BE2C (cell line): ENCODE data around the gene HES5.

Source experiments
- DNase-seq: peaks from one replicate; pipeline ENCODE4 v3.0.0-alpha.2; 2020
- H3K27me3 ChIP-seq: fragments of 250-450 bp; sonication (Bioruptor Pico); 2 replicates; pipeline ENCODE4 v1.5.1; 2020; ENCODE audit warnings: mild to moderate bottlenecking
- H3K36me3 ChIP-seq: fragments of 250-450 bp; sonication (Bioruptor Pico); 2 replicates; pipeline ENCODE4 v1.5.1; 2020; ENCODE audit warnings: mild to moderate bottlenecking
- H3K4me1 ChIP-seq: fragments of 250-450 bp; sonication (Bioruptor Pico); 2 replicates; pipeline ENCODE4 v1.5.1; 2020
- H3K4me3 ChIP-seq: 2 replicates; pipeline ENCODE4 v1.5.1; 2011; ENCODE audit warnings: low read depth, low read length
- H3K9me3 ChIP-seq: fragments of 250-450 bp; sonication (Bioruptor Pico); 2 replicates; pipeline ENCODE4 v1.5.1; 2020
- CTCF ChIP-seq: IDR thresholded peaks from 2 replicates; pipeline ENCODE4 v1.5.1; 2012; ENCODE audit warnings: mild to moderate bottlenecking, low read depth, low read length

The HES5 gene

GRCh38 chr1:2541619-2542245 lies 11.7 kb upstream of the HES5 start:
- no peak for DNase-seq
- TF ChIP-seq CTCF, result no peak
- Histone ChIP-seq H3K27me3 (no peaks in the 10 kb centered on the region), H3K9me3 (no peaks in the 10 kb centered on the region), H3K4me3 (no peak overlapping the region), H3K4me1 (peaks cover 31% of the 10 kb centered on the region), H3K36me3 (no peaks in the 10 kb centered on the region)

DNA sequence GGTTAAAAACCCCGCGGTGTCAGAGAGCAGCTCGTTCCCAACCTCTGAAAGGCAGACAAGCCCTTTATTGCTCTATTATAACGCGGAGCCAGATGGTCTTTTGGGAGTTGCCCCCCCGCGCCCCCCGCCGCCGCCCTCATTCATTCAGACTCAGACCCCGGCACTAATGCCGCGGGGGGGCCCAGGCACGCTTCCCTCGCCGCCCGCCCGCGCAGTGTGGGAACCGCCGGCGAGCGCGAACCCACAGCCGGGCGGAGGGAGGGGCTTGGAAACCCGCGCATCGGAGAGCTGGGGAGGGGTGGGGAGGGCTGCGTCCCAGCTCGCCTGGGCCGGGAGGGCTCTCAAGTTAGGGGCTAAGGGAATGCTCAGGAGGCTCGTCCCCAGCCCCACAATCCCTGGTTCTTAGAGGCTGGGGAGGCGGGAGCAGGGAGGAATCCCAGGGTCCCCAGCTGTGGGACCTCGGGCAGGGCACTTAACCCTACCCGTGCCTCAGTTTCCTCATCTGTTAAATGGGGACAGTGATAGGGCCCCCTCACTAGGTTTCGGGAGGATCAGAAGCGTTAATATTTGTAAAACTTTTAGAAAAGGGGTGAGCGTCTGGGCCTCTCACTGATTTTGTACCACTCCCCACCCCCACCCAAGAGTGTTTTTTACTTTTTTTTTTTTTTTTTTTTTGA lies 10.9 kb upstream of the HES5 start:
- DNase-seq, result no peak
- no peaks in the 10 kb centered on the region for H3K9me3 ChIP-seq
- H3K36me3 ChIP-seq, result no peaks in the 10 kb centered on the region
- H3K4me1 ChIP-seq, result peaks cover 31% of the 10 kb centered on the region
- H3K27me3 ChIP-seq, result no peaks in the 10 kb centered on the region
- TF ChIP-seq CTCF, result no peak
- no peak overlapping the region for H3K4me3 ChIP-seq

GRCh38 chr1:2539312-2539907 lies 9.3 kb upstream of the HES5 start:
- Histone ChIP-seq H3K4me3 (no peak overlapping the region), H3K9me3 (no peaks in the 10 kb centered on the region), H3K36me3 (no peaks in the 10 kb centered on the region), H3K27me3 (no peaks in the 10 kb centered on the region), H3K4me1 (peaks cover 16% of the 10 kb centered on the region)
- no peak for TF ChIP-seq CTCF
- no peak for DNase-seq

DNA sequence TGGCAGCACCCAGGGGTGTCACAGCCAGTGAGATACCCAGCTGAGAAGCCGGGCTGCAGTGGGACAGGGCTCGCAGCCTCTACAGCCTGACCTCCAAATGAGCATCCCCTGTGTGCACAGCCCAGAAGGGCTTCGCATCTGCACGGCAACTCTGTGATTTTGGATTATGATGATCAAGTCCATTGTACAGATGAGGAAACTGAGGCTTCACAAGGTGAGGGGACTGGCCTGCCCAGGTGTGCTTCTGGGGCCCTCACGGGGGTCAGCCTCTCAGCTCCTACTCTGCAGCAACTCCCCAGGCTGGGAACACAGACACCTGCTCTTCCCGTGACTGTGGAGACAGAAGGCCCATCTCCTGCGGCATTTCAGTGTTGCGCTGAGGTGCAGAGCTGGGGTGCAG lies 8.8 kb upstream of the HES5 start:
- Histone ChIP-seq H3K9me3 (no peaks in the 10 kb centered on the region), H3K4me3 (no peak overlapping the region), H3K4me1 (peaks cover 10% of the 10 kb centered on the region), H3K27me3 (no peaks in the 10 kb centered on the region), H3K36me3 (no peaks in the 10 kb centered on the region)
- TF ChIP-seq CTCF, result no peak
- DNase-seq, result no peak

GRCh38 chr1:2538376-2538775 lies 8.3 kb upstream of the HES5 start:
- no peaks in the 10 kb centered on the region for H3K27me3 ChIP-seq
- H3K9me3 ChIP-seq, result no peaks in the 10 kb centered on the region
- no peak overlapping the region for H3K4me3 ChIP-seq
- H3K36me3 ChIP-seq, result no peaks in the 10 kb centered on the region
- no peak for TF ChIP-seq CTCF
- peaks cover 9% of the 10 kb centered on the region for H3K4me1 ChIP-seq
- no peak for DNase-seq

DNA sequence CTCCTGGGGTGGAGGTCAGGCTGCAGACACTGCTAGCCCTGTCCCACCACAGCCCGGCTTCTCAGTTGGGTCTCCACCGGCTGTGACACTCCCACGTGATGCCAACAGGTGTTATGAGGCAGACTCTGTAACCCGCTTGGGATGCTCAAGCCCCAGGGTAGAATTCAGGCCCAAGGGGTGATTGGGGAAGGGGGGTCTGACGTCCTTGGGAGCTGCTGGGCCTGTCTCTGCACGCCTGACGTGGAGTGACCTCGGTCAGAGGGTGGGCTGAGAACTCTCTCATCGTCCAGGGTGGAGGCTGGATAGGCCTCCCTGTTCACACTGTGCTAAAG lies 7.7 kb upstream of the HES5 start:
- peaks cover 3% of the 10 kb centered on the region for H3K4me1 ChIP-seq

More for the DNA sequence above, 7.7 kb upstream of the HES5 start:
- H3K27me3 ChIP-seq, result no peaks in the 10 kb centered on the region
- no peak for TF ChIP-seq CTCF
- no peak for DNase-seq
- no peaks in the 10 kb centered on the region for H3K9me3 ChIP-seq
- no peak overlapping the region for H3K4me3 ChIP-seq
- H3K36me3 ChIP-seq, result no peaks in the 10 kb centered on the region
